Neural progenitor cell (in vitro differentiated cells): ENCODE data around the gene CRB3. TPM values are rescaled to one million over a fixed set of nuclear protein-coding genes. Genes with fewer than 3 reads are reported as not detected.
A peak's percentile ranks its signal among the peaks of the same experiment; 100 is the strongest.

Source experiments
- DNase-seq: peaks from one replicate; pipeline ENCODE4 v3.0.0-alpha.2; 2016; ENCODE audit warnings: low spot score
- H2AFZ ChIP-seq: fragments of 200-600 bp; sonication (generic); replicated peaks from 2 replicates; pipeline ENCODE4 v1.6.1; 2016; ENCODE audit warnings: antibody characterized with exemption
- H3F3A ChIP-seq: fragments of 200-600 bp; sonication (generic); 2 replicates; pipeline ENCODE4 v1.6.1; 2016; ENCODE audit warnings: antibody characterized with exemption, low read depth
- H3K27ac ChIP-seq: fragments of 200-600 bp; sonication (generic); 2 replicates; pipeline ENCODE4 v1.5.1; 2016; ENCODE audit warnings: mild to moderate bottlenecking
- H3K27me3 ChIP-seq: fragments of 200-600 bp; sonication (generic); 2 replicates; pipeline ENCODE4 v1.6.1; 2016; ENCODE audit warnings: mild to moderate bottlenecking, moderate library complexity
- H3K36me3 ChIP-seq: fragments of 200-600 bp; sonication (generic); 2 replicates; pipeline ENCODE4 v1.5.1; 2016
- H3K4me1 ChIP-seq: fragments of 200-600 bp; sonication (generic); 2 replicates; pipeline ENCODE4 v1.6.1; 2016; ENCODE audit warnings: mixed run types
- H3K4me2 ChIP-seq: fragments of 200-600 bp; sonication (generic); 2 replicates; pipeline ENCODE4 v1.6.1; 2016
- H3K4me3 ChIP-seq: fragments of 200-600 bp; sonication (generic); 2 replicates; pipeline ENCODE4 v1.5.1; 2016
- H3K79me2 ChIP-seq: fragments of 200-600 bp; sonication (generic); 2 replicates; pipeline ENCODE4 v1.6.1; 2016; ENCODE audit warnings: low read depth
- H3K9ac ChIP-seq: fragments of 200-600 bp; sonication (generic); 2 replicates; pipeline ENCODE4 v1.6.1; 2016
- H3K9me3 ChIP-seq: fragments of 200-600 bp; sonication (generic); 2 replicates; pipeline ENCODE4 v1.5.1; 2016; ENCODE audit warnings: low read depth
- H4K20me1 ChIP-seq: fragments of 200-600 bp; sonication (generic); 2 replicates; pipeline ENCODE4 v1.6.1; 2016; ENCODE audit warnings: low read depth
- H3K27ac Mint-ChIP-seq: 3 replicates; pipeline ENCODE4 v1.8.0; 2021; ENCODE audit warnings: mixed read lengths
- H3K27me3 Mint-ChIP-seq: 2 replicates; pipeline ENCODE4 v1.8.0; 2022; ENCODE audit warnings: low read depth, mild to moderate bottlenecking, inconsistent platforms, moderate library complexity, mixed read lengths; ENCODE audit not compliant: insufficient read depth
- H3K36me3 Mint-ChIP-seq: 3 replicates; pipeline ENCODE4 v1.8.0; 2021; ENCODE audit warnings: mixed read lengths
- H3K4me1 Mint-ChIP-seq: 3 replicates; pipeline ENCODE4 v1.8.0; 2021; ENCODE audit warnings: mixed read lengths
- H3K4me3 Mint-ChIP-seq: 3 replicates; pipeline ENCODE4 v1.8.0; 2021; ENCODE audit warnings: mild to moderate bottlenecking, moderate library complexity, mixed read lengths
- H3K9me3 Mint-ChIP-seq: 3 replicates; pipeline ENCODE4 v1.8.0; 2020; ENCODE audit warnings: mixed read lengths
- CTCF ChIP-seq: fragments of 200-600 bp; sonication (generic); IDR thresholded peaks from 2 replicates; pipeline ENCODE4 v1.5.1; 2017; ENCODE audit warnings: antibody characterized with exemption, mild to moderate bottlenecking
- EZH2 ChIP-seq: fragments of 200-600 bp; sonication (generic); IDR thresholded peaks from 2 replicates; pipeline ENCODE4 v1.6.1; 2017; ENCODE audit warnings: antibody characterized with exemption, mild to moderate bottlenecking, moderate library complexity
- EZH2phosphoT487 ChIP-seq: fragments of 200-600 bp; sonication (generic); IDR thresholded peaks from 2 replicates; pipeline ENCODE4 v1.6.1; 2017; ENCODE audit warnings: antibody characterized with exemption
- total RNA-seq: library from RNA; depleted of rRNA; stranded (reverse); fragments of >200 nt; gene quantifications from 2 replicates; pipeline ENCODE4 v1.2.3, GENCODE V29; 2015; ENCODE audit warnings: low replicate concordance

The CRB3 gene
- total RNA-seq, 1 donor from 2014 or later: 1.3 TPM

- H3K4me3 ChIP-seq: no peak overlapping the region
- no peak overlapping the region for H3K4me3 Mint-ChIP-seq
- H3K27ac ChIP-seq: no peak overlapping the region
- no peaks in the 10 kb centered on the region for H3K4me1 ChIP-seq
- no peak overlapping the region for H3K9ac ChIP-seq
- peaks cover 6% of the 10 kb centered on the region for H3K4me1 Mint-ChIP-seq
- H3K36me3 ChIP-seq: no peaks in the 10 kb centered on the region
- H3K9me3 ChIP-seq: no peaks in the 10 kb centered on the region
- no peaks in the 10 kb centered on the region for H3K27me3 ChIP-seq
- no peaks in the 10 kb centered on the region for H4K20me1 ChIP-seq
- TF ChIP-seq EZH2: no peak
- no peak for TF ChIP-seq EZH2phosphoT487
- no peak for TF ChIP-seq CTCF
- no peaks in the 10 kb centered on the region for H3K9me3 Mint-ChIP-seq
- H2AFZ ChIP-seq: no peak overlapping the region
- no peaks in the 10 kb centered on the region for H3F3A ChIP-seq
- no peak for DNase-seq
- H3K79me2 ChIP-seq: no peaks in the 10 kb centered on the region
- H3K36me3 Mint-ChIP-seq: no peaks in the 10 kb centered on the region
- no peak overlapping the region for H3K27ac Mint-ChIP-seq
- H3K27me3 Mint-ChIP-seq: peaks cover 8% of the 10 kb centered on the region
- no peak overlapping the region for H3K4me2 ChIP-seq
Observed at GRCh38 chr19:6510618-6511017, 46.5 kb downstream of the CRB3 start.

- Histone ChIP-seq H3F3A (no peaks in the 10 kb centered on the region), H4K20me1 (no peaks in the 10 kb centered on the region), H3K36me3 (no peaks in the 10 kb centered on the region), H3K79me2 (no peaks in the 10 kb centered on the region), H3K27me3 (no peaks in the 10 kb centered on the region), H3K4me1 (no peaks in the 10 kb centered on the region), H3K4me2 (no peak overlapping the region), H3K9me3 (no peaks in the 10 kb centered on the region), H3K4me3 (no peak overlapping the region), H3K27ac (no peak overlapping the region), H2AFZ (no peak overlapping the region), H3K9ac (no peak overlapping the region)
- peaks cover 16% of the 10 kb centered on the region for H3K27me3 Mint-ChIP-seq
- TF ChIP-seq CTCF (no peak), EZH2phosphoT487 (no peak), EZH2 (no peak)
- H3K9me3 Mint-ChIP-seq: no peaks in the 10 kb centered on the region
- no peak overlapping the region for H3K4me3 Mint-ChIP-seq
- no peak for DNase-seq
- H3K27ac Mint-ChIP-seq: no peak overlapping the region
- H3K4me1 Mint-ChIP-seq: peaks cover 27% of the 10 kb centered on the region
- no peaks in the 10 kb centered on the region for H3K36me3 Mint-ChIP-seq
Observed at GRCh38 chr19:6514089-6514488, 50.0 kb downstream of the CRB3 start.

- DNase-seq: no peak
- Histone ChIP-seq H3K36me3 (no peaks in the 10 kb centered on the region), H3K27me3 (no peaks in the 10 kb centered on the region), H3K4me1 (no peaks in the 10 kb centered on the region), H3K4me3 (no peak overlapping the region), H3K79me2 (no peaks in the 10 kb centered on the region), H2AFZ (no peak overlapping the region), H3K4me2 (no peak overlapping the region), H3K9ac (no peak overlapping the region), H3K27ac (no peak overlapping the region), H4K20me1 (no peaks in the 10 kb centered on the region), H3F3A (no peaks in the 10 kb centered on the region), H3K9me3 (no peaks in the 10 kb centered on the region)
- H3K27ac Mint-ChIP-seq: peak overlapping the region; percentile 9
- H3K36me3 Mint-ChIP-seq: no peaks in the 10 kb centered on the region
- H3K9me3 Mint-ChIP-seq: no peaks in the 10 kb centered on the region
- peaks cover 17% of the 10 kb centered on the region for H3K27me3 Mint-ChIP-seq
- TF ChIP-seq CTCF (no peak), EZH2 (no peak), EZH2phosphoT487 (no peak)
- peaks cover 27% of the 10 kb centered on the region for H3K4me1 Mint-ChIP-seq
- peak overlapping the region; percentile 50 for H3K4me3 Mint-ChIP-seq
Observed at GRCh38 chr19:6514926-6515544, 51.0 kb downstream of the CRB3 start.
